ENCODE measurements around the gene CLPTM1L.

DNA sequence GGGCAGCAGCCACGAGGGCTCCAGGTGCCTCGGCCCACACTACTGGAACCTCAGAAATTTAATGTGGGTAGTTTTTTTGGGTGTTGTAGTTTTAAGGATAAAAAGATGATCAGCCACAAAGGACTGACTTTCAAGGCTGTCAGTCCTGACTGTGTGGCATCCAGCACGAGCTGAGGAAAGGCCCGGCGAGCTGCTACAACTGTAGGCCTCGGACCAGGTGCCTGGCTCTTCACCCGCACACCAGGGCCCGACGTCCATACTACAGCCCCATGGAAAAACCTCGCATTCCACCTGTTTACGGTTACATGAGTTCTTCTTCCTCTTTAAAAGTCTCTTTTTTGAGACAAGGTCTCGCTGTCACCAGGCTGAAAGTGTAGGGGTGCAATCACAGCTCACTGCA, 2.6 kb downstream of the CLPTM1L start:
- TF ChIP-seq, protein P1, sequence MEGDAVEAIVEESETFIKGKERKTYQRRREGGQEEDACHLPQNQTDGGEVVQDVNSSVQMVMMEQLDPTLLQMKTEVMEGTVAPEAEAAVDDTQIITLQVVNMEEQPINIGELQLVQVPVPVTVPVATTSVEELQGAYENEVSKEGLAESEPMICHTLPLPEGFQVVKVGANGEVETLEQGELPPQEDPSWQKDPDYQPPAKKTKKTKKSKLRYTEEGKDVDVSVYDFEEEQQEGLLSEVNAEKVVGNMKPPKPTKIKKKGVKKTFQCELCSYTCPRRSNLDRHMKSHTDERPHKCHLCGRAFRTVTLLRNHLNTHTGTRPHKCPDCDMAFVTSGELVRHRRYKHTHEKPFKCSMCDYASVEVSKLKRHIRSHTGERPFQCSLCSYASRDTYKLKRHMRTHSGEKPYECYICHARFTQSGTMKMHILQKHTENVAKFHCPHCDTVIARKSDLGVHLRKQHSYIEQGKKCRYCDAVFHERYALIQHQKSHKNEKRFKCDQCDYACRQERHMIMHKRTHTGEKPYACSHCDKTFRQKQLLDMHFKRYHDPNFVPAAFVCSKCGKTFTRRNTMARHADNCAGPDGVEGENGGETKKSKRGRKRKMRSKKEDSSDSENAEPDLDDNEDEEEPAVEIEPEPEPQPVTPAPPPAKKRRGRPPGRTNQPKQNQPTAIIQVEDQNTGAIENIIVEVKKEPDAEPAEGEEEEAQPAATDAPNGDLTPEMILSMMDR (conservative IDR thresholded peaks at IDR 0.05; ENCODE audit: low read depth, low read length) = no peak
- no peak for TF ChIP-seq EZH2 (IDR thresholded peaks at IDR 0.05; ENCODE audit: borderline replicate concordance, low read depth, low read length, poor library complexity, severe bottlenecking)

All from A673 (cell line).